Progenitor cell of endocrine pancreas (in vitro differentiated cells): Measurements from ENCODE around the gene MMP14. TPM values are rescaled to one million over a fixed set of nuclear protein-coding genes. Genes with fewer than 3 reads are reported as not detected.

ENCODE experiments used
- DNase-seq: peaks from one replicate; pipeline ENCODE4 v3.0.0; 2021; ENCODE audit warnings: low spot score; ENCODE audit not compliant: unreplicated experiment
- H3K27ac Mint-ChIP-seq: 2 replicates; pipeline ENCODE4 v1.8.0; 2021; ENCODE audit warnings: mild to moderate bottlenecking, moderate library complexity, mixed read lengths
- H3K27me3 Mint-ChIP-seq: 2 replicates; pipeline ENCODE4 v1.8.0; 2021; ENCODE audit warnings: mixed read lengths
- H3K36me3 Mint-ChIP-seq: 2 replicates; pipeline ENCODE4 v1.8.0; 2022; ENCODE audit warnings: mixed read lengths; ENCODE audit not compliant: insufficient read depth
- H3K4me1 Mint-ChIP-seq: 2 replicates; pipeline ENCODE4 v1.8.0; 2021; ENCODE audit warnings: low read depth, mixed read lengths
- H3K4me3 Mint-ChIP-seq: 2 replicates; pipeline ENCODE4 v1.8.0; 2021; ENCODE audit warnings: low read depth, mild to moderate bottlenecking, moderate library complexity, mixed read lengths
- H3K9me3 Mint-ChIP-seq: 2 replicates; pipeline ENCODE4 v1.8.0; 2021; ENCODE audit warnings: low read depth, mixed read lengths
- total RNA-seq: library from RNA; stranded (reverse); gene quantifications from 2 replicates; pipeline ENCODE4 v1.2.1, GENCODE V29; 2021
- TF ChIP-seq, protein P1 (sequence below): fragments of 200-600 bp; sonication (generic); IDR thresholded peaks from one replicate; pipeline ENCODE4 v1.5.0; 2021; ENCODE audit warnings: antibody characterized with exemption, mild to moderate bottlenecking; ENCODE audit not compliant: unreplicated experiment

Gene MMP14
- total RNA-seq, 1 donor from 2014 or later, result 209 TPM

DNA sequence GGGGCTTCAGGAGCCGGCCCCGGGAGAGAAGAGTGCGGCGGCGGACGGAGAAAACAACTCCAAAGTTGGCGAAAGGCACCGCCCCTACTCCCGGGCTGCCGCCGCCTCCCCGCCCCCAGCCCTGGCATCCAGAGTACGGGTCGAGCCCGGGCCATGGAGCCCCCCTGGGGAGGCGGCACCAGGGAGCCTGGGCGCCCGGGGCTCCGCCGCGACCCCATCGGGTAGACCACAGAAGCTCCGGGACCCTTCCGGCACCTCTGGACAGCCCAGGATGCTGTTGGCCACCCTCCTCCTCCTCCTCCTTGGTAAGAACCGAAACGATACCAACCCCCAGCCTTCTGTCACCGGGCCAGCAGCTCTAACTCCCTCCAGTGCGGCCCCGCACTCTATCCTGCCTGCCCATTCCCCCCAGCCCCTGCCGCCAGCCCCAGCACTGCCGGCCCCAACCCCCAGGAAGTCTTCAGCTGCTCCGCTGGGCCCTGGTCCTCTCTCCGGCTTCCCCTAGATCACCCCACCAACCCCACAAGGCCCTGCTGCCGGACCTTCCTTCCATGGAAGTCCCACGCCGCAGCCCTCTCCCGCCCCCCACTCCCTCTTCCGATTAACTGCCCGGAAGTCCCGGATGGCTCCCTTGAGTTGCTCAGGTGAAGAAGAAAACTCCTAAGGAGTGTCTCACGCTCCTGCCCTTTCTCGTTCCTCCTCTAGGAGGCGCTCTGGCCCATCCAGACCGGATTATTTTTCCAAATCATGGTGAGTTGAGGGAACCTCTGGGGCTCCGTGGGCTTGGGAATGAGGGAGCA is 35.8 kb downstream of the MMP14 start:
- peaks cover 14% of the 10 kb centered on the region for H3K4me1 Mint-ChIP-seq
- no peaks in the 10 kb centered on the region for H3K9me3 Mint-ChIP-seq
- TF ChIP-seq, protein P1, sequence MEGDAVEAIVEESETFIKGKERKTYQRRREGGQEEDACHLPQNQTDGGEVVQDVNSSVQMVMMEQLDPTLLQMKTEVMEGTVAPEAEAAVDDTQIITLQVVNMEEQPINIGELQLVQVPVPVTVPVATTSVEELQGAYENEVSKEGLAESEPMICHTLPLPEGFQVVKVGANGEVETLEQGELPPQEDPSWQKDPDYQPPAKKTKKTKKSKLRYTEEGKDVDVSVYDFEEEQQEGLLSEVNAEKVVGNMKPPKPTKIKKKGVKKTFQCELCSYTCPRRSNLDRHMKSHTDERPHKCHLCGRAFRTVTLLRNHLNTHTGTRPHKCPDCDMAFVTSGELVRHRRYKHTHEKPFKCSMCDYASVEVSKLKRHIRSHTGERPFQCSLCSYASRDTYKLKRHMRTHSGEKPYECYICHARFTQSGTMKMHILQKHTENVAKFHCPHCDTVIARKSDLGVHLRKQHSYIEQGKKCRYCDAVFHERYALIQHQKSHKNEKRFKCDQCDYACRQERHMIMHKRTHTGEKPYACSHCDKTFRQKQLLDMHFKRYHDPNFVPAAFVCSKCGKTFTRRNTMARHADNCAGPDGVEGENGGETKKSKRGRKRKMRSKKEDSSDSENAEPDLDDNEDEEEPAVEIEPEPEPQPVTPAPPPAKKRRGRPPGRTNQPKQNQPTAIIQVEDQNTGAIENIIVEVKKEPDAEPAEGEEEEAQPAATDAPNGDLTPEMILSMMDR, result peak; percentile 93
- peak overlapping the region; percentile 84 for H3K27ac Mint-ChIP-seq
- DNase-seq, result peak; percentile 85
- H3K36me3 Mint-ChIP-seq, result peaks cover 9% of the 10 kb centered on the region
- H3K27me3 Mint-ChIP-seq, result no peaks in the 10 kb centered on the region
- H3K4me3 Mint-ChIP-seq, result peak overlapping the region; percentile 91

DNA sequence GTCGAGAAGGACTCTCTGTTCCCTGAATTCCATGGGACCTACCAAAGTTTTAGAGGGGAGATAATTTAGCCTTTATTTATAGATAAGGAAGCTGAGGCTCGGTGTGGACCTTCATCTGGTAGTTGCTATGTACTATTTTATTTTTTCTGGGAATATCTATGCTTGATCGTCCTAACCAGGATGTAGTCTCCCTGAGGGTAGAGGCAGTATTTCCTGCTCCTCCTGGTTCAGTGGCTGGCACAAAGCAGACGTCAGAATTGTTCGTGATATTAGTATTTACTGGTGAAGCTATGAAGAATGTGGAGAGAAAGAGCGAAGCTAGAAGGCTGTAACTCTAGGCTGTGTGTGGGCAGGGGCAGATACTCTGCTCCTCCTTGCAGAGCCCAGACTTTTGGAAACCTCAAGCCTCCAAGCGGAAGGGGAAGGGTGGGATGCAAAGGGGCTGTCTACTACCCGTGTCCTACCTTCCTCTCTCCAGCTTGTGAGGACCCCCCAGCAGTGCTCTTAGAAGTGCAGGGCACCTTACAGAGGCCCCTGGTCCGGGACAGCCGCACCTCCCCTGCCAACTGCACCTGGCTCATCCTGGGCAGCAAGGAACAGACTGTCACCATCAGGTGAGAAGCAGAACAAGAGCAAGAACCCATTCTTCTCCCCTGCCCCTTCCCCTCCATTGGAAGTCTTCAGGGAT is 36.6 kb downstream of the MMP14 start:
- H3K36me3 Mint-ChIP-seq, result peaks cover 12% of the 10 kb centered on the region
- no peaks in the 10 kb centered on the region for H3K9me3 Mint-ChIP-seq
- H3K4me1 Mint-ChIP-seq, result peaks cover 14% of the 10 kb centered on the region
- H3K27me3 Mint-ChIP-seq, result no peaks in the 10 kb centered on the region
- TF ChIP-seq, protein P1, result no peak
- DNase-seq, result no peak
- H3K4me3 Mint-ChIP-seq, result peak overlapping the region; percentile 91
- H3K27ac Mint-ChIP-seq, result peak overlapping the region; percentile 84

DNA sequence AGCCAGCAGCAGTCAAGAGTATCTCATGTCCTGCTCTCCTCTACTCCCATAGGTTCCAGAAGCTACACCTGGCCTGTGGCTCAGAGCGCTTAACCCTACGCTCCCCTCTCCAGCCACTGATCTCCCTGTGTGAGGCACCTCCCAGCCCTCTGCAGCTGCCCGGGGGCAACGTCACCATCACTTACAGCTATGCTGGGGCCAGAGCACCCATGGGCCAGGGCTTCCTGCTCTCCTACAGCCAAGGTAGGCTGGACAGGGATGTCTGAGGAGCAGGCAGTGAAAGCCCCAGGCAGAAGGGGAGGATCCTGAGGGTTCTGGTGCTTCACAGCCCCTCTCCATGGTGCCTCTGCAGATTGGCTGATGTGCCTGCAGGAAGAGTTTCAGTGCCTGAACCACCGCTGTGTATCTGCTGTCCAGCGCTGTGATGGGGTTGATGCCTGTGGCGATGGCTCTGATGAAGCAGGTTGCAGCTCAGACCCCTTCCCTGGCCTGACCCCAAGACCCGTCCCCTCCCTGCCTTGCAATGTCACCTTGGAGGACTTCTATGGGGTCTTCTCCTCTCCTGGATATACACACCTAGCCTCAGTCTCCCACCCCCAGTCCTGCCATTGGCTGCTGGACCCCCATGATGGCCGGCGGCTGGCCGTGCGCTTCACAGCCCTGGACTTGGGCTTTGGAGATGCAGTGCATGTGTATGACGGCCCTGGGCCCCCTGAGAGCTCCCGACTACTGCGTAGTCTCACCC is 38.8 kb downstream of the MMP14 start:
- Mint-ChIP-seq H3K4me1 (peaks cover 14% of the 10 kb centered on the region), H3K36me3 (peaks cover 13% of the 10 kb centered on the region), H3K27me3 (no peaks in the 10 kb centered on the region), H3K27ac (no peak overlapping the region), H3K4me3 (no peak overlapping the region), H3K9me3 (no peaks in the 10 kb centered on the region)
- DNase-seq, result no peak
- TF ChIP-seq, protein P1, result no peak

GRCh38 chr14:22875748-22876319 is 39.4 kb downstream of the MMP14 start:
- Mint-ChIP-seq H3K27me3 (no peaks in the 10 kb centered on the region), H3K4me1 (peaks cover 9% of the 10 kb centered on the region), H3K4me3 (no peak overlapping the region), H3K36me3 (peaks cover 13% of the 10 kb centered on the region), H3K27ac (no peak overlapping the region), H3K9me3 (no peaks in the 10 kb centered on the region)
- TF ChIP-seq, protein P1, result no peak
- no peak for DNase-seq

DNA sequence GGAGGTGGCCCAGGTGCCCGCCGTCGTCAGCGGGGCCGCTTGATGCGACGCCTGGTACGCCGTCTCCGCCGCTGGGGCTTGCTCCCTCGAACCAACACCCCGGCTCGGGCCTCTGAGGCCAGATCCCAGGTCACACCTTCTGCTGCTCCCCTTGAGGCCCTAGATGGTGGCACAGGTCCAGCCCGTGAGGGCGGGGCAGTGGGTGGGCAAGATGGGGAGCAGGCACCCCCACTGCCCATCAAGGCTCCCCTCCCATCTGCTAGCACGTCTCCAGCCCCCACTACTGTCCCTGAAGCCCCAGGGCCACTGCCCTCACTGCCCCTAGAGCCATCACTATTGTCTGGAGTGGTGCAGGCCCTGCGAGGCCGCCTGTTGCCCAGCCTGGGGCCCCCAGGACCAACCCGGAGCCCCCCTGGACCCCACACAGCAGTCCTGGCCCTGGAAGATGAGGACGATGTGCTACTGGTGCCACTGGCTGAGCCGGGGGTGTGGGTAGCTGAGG is 40.7 kb downstream of the MMP14 start:
- H3K4me1 Mint-ChIP-seq, result peaks cover 9% of the 10 kb centered on the region
- no peak for DNase-seq
- no peaks in the 10 kb centered on the region for H3K27me3 Mint-ChIP-seq
- no peak overlapping the region for H3K4me3 Mint-ChIP-seq
- peaks cover 13% of the 10 kb centered on the region for H3K36me3 Mint-ChIP-seq
- TF ChIP-seq, protein P1, result no peak
- no peaks in the 10 kb centered on the region for H3K9me3 Mint-ChIP-seq
- H3K27ac Mint-ChIP-seq, result no peak overlapping the region
